ENCODE measurements around the gene CTRB1.

The CTRB1 gene

GRCh38 chr16:75262800-75263127, 44.0 kb downstream of the CTRB1 start:
- TF ChIP-seq GATA2 (IDR thresholded peaks at IDR 0.05; ENCODE audit: low read depth, low read length) (no peak), GATA3 (IDR thresholded peaks at IDR 0.05; ENCODE audit: low read depth, low read length) (no peak)

GRCh38 chr16:75263291-75263962, 44.6 kb downstream of the CTRB1 start:
- TF ChIP-seq GATA3 (IDR thresholded peaks at IDR 0.05; ENCODE audit: low read depth, low read length) (no peak), GATA2 (IDR thresholded peaks at IDR 0.05; ENCODE audit: low read depth, low read length) (no peak)

- TF ChIP-seq GATA3 (IDR thresholded peaks at IDR 0.05; ENCODE audit: low read depth, low read length) (no peak), GATA2 (IDR thresholded peaks at IDR 0.05; ENCODE audit: low read depth, low read length) (no peak)
Observed at GRCh38 chr16:75263963-75264445, 45.2 kb downstream of the CTRB1 start.

GRCh38 chr16:75264457-75264998, 45.7 kb downstream of the CTRB1 start:
- TF ChIP-seq GATA2 (IDR thresholded peaks at IDR 0.05; ENCODE audit: low read depth, low read length) (no peak), GATA3 (IDR thresholded peaks at IDR 0.05; ENCODE audit: low read depth, low read length) (no peak)

- TF ChIP-seq GATA3 (IDR thresholded peaks at IDR 0.05; ENCODE audit: low read depth, low read length) (no peak), GATA2 (IDR thresholded peaks at IDR 0.05; ENCODE audit: low read depth, low read length) (no peak)
Observed at GRCh38 chr16:75264999-75265910, 46.5 kb downstream of the CTRB1 start.

- TF ChIP-seq GATA2 (IDR thresholded peaks at IDR 0.05; ENCODE audit: low read depth, low read length) (no peak), GATA3 (IDR thresholded peaks at IDR 0.05; ENCODE audit: low read depth, low read length) (no peak)
Observed at GRCh38 chr16:75265911-75266701, 47.3 kb downstream of the CTRB1 start.

- TF ChIP-seq GATA3 (IDR thresholded peaks at IDR 0.05; ENCODE audit: low read depth, low read length) (no peak), GATA2 (IDR thresholded peaks at IDR 0.05; ENCODE audit: low read depth, low read length) (no peak)
Observed at GRCh38 chr16:75266738-75267630, 48.2 kb downstream of the CTRB1 start.

- TF ChIP-seq GATA2 (IDR thresholded peaks at IDR 0.05; ENCODE audit: low read depth, low read length) (no peak), GATA3 (IDR thresholded peaks at IDR 0.05; ENCODE audit: low read depth, low read length) (no peak)
Observed at GRCh38 chr16:75267631-75268264, 49.0 kb downstream of the CTRB1 start.

GRCh38 chr16:75271441-75272096, 52.8 kb downstream of the CTRB1 start:
- TF ChIP-seq GATA2 (IDR thresholded peaks at IDR 0.05; ENCODE audit: low read depth, low read length) (no peak), GATA3 (IDR thresholded peaks at IDR 0.05; ENCODE audit: low read depth, low read length) (no peak)

GRCh38 chr16:75272097-75272551, 53.3 kb downstream of the CTRB1 start:
- TF ChIP-seq GATA2 (IDR thresholded peaks at IDR 0.05; ENCODE audit: low read depth, low read length), result no peak
- TF ChIP-seq GATA3 (IDR thresholded peaks at IDR 0.05; ENCODE audit: low read depth, low read length), result no peak

- TF ChIP-seq GATA2 (IDR thresholded peaks at IDR 0.05; ENCODE audit: low read depth, low read length) (no peak), GATA3 (IDR thresholded peaks at IDR 0.05; ENCODE audit: low read depth, low read length) (no peak)
Observed at GRCh38 chr16:75273054-75273925, 54.5 kb downstream of the CTRB1 start.

All from SH-SY5Y (cell line).